ENCODE measurements around the gene SF3B3. TPM values are rescaled to one million over a fixed set of nuclear protein-coding genes. Genes with fewer than 3 reads are reported as not detected.
A peak's percentile ranks its signal among the peaks of the same experiment; 100 is the strongest.

Gene SF3B3
- 146 and 176 TPM in 2 replicates for total RNA-seq (2014; rRNA removed; shearing (Covaris generic))

DNA sequence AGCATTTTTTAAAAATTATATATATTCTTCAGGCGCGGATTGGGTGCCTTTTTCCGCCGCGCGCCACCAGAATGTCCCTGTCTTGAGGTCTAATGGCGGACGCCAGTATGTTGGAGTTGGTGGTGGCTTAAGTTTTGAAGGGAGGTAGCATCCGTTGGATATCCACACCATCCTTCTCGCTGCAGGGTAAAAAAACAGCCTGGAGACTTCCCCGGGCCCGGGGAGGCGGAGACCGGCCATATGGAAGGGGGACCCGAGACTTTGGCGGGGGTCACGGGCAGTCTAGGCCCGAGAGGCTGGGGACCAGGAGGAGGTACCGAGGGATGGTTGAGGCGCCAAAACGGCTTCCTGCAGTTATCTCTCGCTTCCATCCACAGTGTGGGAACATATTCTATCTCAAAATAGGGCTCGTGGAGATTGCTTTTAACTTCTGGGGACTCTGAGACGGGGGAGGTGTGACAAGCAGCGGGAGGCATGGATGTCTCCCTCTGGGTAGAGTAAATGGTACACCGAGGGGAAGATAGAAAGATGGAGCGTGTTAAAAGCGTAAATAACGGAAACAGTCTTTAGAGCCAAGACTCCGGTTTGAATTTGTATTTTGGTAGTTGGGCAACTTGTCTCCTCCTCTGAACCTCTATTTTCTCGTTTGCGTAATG lies at the start of gene SF3B3:
Gene SF3B3, plus strand, starts transcription at position 74 of the 656 bp plus-strand sequence. CDS start 2,841 bp downstream, outside the sequence.
- peak; percentile 71 for DNase-seq (ENCODE audit: low spot score)

DNA sequence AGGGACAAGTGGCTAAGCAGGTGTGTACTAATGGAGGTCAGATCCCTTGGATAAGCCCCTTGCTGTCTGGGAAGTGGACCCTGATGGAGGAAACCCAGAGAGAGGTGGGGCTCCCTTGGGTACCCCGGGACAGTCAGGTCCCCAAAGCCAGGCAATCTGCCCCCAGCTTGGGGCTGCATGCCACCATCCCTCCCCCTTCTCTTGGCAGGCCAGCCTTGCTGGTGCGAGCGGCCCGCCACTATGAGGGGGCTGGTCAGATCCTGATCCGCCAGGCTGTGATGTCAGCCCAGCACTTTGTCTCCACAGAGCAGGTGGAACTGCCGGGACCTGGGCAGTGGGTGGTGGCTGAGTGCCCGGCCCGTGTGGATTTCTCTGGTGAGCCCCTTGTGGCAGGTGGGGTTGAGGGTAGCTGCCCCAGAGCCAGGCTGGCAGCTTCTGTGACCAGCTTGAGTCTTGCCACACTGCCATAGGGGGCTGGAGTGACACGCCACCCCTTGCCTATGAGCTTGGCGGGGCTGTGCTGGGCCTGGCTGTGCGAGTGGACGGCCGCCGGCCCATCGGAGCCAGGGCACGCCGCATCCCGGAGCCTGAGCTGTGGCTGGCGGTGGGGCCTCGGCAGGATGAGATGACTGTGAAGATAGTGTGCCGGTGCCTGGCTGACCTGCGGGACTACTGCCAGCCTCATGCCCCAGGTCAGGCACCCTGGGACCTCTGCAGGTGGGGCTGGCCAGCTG lies 49.1 kb upstream of the SF3B3 start:
- DNase-seq (ENCODE audit: low spot score) = no peak

DNA sequence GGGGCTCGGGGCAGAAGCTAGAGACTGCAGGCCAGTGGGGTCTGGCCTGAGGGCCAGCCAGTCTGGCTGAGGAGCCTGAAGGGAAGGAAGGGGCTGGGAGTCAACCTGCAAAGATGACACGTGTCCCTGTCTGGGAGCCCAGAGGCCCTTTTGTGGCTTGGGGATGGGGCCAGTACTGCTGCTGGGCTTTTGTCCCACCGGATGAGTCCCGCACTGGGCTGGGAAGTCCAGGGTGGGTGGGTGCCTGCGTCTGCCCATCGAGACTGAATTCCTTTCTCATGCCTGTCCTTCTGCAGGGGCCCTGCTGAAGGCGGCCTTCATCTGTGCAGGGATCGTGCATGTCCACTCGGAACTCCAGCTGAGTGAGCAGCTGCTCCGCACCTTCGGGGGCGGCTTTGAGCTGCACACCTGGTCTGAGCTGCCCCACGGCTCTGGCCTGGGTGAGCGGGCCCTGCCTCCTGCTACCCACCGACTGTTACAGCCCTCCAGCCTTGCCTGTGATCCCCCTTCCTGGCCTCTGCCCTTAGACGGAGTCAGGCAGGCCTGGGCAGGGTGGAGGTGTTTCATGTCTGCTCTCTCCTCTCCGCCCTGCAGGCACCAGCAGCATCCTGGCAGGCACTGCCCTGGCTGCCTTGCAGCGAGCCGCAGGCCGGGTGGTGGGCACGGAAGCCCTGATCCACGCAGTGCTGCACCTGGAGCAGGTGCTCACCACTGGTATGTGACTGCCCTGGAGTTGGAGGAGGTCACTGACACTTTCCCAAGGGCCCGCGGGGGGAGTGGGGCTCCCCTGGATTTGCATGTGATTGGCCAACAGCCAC lies 48.4 kb upstream of the SF3B3 start:
- no peak for DNase-seq (ENCODE audit: low spot score)

DNA sequence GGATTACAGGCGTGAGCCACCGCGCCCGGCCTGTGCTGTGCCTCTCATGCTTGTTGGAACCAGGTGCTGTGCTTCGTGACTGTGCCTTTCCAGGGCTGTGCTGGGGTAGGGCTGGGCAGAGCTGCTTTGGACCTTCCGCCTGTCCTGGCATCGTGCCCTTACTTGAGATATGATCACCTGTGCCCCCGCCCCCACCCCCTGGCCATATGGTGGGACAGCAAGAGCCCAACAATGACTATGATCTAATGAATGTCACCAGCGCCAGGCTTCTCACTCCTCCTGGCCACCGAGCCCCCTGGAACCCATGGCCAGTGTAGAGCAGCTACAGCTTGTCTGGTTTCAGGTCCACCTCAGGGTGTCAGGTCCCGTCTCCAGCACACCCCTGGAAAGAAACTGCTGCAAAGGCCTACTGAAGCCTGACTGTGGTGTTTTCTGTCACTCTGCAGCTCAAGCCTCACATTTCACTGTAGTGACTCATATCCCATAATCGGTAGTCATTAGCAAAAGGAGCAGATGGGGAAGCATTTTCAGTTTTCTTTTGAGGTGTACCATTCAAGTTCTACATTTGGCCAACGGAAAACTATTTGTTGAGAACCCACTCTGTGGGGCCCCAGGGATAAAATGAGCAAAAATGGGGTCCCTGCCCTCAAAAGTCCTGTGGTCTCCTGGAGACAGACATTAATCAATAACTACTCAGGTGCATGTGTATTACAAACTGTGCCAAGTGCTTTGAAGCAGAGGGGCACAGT lies 47.2 kb upstream of the SF3B3 start:
- peak; percentile 86 for DNase-seq (ENCODE audit: low spot score)

DNA sequence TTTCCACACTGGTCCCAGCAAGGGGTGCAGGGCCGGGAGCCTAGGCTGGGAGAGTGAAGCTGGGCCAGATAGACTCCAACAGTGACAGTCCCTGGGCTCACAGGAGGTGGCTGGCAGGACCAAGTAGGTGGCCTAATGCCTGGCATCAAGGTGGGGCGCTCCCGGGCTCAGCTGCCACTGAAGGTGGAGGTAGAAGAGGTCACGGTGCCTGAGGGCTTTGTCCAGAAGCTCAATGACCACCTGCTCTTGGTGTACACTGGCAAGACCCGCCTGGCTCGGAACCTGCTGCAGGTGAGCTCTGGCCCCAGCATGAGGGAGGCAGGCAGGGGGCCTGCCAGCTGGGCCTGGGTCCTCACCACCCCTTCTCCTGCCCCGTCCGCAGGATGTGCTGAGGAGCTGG lies 45.4 kb upstream of the SF3B3 start:
- no peak for DNase-seq (ENCODE audit: low spot score)

DNA sequence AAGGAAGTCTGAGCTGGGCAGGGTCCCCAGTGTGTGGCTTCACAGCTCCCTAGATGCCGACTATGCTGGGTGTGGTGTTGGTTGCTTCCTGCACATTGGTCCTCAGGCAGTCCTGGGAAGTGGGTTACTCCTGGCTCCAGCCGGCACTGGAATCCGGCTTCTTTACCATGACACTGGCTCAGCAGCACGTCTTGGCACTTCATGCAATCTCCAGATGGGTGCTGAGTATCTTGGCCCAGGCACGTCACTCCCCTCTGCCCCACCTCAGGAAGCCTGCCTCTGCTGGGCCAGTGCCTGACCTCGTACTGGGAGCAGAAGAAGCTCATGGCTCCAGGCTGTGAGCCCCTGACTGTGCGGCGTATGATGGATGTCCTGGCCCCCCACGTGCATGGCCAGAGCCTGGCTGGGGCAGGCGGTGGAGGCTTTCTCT lies 44.7 kb upstream of the SF3B3 start:
- no peak for DNase-seq (ENCODE audit: low spot score)

DNA sequence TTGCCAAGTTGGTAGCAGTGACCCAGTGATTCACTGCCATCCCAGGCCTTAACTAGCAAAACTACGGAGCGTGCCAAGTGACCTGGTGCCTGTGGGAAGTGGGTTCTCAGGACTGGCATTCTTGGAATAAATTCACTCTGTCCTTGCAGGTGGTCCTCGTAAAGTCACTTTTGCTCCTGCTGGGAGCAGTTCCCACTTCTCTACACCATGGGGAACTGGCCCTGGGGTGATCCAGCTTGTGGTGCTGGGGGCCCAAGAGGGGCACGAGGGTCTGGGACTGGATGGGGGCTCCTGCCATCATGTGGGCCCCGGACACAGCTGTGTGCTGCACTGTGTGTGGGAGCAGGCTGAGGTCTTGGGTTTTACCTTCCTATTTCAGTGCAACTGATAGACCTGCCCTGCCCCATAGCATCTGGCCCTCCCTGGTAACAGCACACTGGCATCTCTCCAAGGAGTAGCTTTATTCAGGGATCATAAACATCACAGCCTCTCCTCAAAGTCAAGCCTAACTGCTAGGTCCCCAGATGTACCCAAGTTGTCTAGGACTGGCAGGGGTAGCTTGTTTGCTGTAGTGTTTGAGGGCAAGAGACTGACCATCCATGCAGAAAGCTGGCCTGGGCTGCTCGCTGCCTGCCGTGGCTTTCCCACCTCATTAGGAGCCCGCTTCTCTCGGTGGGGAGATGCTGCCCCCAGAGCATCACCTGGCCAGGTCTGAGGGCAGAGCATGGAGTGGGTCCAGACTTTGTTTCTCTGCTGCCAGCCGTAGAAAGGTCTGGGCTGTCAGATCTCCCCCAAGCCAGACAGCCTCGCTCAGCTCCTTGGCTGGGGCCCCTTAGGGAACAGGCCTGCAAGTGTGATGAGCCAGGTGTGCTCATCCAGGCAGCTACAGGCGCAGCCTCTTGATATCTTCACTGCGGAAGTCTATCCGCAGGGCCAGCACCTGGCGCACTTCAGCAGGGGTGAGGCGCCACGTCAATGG lies 43.2 kb upstream of the SF3B3 start:
- DNase-seq (ENCODE audit: low spot score) = peak; percentile 26

DNA sequence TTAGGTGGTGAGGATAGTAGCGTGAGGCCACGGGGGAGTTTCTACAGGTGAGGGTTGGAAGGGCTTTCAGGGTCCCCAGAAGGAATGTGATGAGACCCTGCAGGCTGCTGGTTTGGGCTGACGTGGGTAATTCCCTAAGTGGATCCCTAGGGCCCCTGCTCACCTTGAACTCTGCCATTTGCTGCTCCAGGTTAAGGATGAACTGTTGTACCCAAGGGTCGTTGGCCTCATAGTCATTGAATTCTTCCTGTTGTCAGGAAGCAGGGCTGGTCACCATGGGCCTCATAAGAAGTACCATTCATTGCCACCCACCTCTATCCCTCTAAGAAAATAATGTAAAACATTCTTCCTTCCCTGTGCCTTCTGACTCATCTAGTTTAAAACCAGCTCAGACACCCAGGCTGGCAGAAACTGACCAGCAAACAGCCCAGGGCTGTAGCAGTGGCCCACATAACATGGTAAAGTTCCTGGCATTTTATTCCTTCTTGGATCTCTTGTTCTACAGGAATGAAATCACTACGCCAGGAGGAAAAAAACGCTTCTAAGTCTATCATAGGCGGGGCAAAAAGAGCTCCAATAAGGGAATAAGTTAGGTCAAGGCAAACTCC lies 41.6 kb upstream of the SF3B3 start:
- DNase-seq (ENCODE audit: low spot score) = peak; percentile 40

DNA sequence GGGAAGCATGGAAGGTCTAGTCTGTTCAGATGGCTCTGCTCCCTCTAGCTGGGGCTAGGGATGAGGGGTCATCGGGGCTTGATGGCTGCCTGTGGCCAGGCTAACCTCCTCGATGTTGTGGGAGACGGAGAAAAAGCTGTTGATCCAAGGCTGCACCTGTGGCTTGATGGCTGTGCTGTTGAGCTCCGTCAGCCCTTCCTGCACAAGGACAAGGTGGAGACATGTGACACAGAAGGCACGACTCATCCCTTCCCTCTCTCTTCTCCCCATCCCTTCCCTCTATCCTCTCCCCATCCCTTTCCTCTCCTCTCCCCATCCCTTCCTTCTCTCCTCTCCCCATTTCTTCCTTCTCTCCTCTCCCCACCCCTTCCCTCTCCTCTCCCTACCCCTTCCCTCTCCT lies 41.0 kb upstream of the SF3B3 start:
- peak; percentile 57 for DNase-seq (ENCODE audit: low spot score)

DNA sequence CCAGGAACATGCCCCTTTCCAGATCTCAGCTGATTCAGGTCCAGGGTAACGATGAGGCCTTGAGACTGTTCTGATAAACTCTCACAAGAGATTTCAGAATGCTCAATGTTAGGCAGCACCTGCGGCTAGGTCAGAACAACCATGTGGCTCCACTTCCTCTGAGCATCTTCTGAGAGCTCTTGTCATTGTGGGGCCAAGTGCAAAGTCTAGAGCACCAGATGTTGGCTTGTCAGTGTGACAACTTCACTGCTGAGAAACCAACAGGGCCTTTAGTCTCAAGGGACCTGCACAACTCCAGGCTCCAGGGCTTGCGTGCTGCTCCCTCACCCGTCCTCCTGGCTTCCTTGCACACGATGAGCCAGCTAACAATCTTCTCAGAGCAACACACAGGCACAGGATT lies 40.2 kb upstream of the SF3B3 start:
- no peak for DNase-seq (ENCODE audit: low spot score)

DNA sequence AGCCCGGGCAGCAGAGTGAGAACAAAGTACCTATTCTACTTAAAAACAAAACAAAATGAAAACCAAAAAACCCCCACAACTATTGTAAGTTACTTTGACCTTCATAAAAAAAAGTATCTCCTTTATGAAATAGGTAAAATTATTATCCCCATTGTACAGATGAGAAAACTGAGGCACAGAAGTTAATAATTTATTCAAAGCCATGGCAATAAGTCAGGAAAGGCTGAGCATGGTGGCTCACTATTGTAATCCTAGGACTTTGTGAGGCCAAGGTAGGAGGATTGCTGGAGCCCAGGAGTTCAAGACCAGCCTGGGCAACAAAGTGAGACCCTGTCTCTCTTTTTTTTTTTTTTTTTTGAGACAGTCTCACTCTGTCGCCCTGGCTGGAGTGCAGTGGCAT lies 38.7 kb upstream of the SF3B3 start:
- no peak for DNase-seq (ENCODE audit: low spot score)

DNA sequence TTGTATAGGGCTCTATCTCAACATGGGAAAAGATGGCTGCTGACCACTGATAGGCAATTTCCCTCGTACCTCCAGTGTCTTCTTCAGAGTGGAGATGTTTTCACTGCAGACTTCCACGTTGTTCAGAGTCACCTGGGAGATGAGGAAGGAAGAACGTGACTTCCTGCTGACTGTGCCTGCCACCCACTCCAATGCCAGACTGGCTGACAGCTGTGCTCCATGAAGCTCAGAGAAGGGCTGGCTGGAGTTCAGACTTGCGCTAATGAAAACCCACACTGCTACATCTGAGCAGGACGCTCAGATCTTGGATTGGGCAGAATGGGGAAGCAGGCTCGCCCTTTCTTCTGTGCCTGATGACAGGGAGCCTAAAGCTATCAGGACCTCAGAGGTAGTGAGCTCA lies 33.4 kb upstream of the SF3B3 start:
- DNase-seq (ENCODE audit: low spot score) = no peak

DNA sequence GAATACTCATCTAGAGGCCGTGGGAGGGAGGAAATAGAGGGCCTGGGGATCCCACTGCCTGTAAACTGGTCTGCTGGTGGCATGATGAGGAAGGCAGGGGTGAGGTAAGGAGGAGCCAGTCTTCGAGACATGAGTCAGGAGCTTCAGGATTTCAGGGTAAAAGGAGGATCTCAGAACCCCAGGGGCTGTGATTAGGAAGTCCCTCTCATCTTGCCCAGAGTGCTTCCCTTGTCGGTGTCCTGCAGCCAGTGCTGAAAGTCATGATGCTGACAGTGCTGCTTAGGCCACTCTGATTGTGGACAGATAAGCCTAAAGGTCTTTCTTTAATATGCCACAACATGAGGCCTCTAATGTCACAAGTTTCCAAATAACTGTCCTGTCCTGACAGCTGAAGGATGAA lies 29.8 kb upstream of the SF3B3 start:
- DNase-seq (ENCODE audit: low spot score) = no peak

DNA sequence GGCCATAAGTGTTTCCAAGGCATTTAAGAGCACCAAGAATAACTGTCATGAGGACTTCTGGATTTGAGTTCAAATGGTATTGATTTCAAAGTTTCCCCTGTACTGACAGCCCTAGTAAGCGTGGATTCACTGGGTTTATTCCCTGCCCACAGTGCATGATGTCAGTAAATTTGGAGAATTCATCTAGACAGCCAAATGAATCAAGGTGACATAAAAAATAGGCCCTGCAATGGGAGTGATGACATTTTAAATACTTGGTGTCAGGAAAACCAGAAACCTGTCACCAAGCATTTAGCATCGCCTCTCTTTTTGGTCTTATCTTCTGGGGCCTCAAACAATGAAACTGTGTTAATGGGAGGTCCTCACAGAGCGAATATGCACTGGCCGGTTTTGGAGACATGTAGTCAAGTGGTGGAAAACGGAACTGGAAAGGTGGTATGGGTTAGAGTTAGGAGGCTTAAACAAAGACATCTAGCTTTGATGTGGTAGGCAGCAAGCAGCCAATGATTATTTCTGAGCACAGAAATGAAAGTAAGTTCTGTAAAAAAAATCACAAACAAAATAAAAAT lies 29.3 kb upstream of the SF3B3 start:
- no peak for DNase-seq (ENCODE audit: low spot score)

DNA sequence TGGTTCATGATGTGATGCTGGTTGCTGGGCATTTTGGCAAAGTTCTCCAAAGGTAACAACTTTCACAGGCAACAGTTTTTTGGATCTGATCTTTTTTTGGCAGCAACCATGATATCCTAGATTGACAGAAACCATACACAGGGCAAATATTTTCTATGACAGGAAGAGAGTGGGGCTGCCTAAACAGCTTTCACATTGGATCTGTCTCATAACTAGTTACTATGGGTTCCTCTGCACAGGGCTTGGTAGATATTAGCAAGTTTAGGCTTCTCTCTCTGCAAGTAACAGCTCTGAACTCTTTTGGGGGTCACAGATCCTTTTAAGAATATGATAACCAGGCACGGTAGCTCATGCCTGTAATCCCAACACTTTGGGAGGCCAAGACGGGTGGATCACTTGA lies 28.8 kb upstream of the SF3B3 start:
- DNase-seq (ENCODE audit: low spot score) = no peak

DNA sequence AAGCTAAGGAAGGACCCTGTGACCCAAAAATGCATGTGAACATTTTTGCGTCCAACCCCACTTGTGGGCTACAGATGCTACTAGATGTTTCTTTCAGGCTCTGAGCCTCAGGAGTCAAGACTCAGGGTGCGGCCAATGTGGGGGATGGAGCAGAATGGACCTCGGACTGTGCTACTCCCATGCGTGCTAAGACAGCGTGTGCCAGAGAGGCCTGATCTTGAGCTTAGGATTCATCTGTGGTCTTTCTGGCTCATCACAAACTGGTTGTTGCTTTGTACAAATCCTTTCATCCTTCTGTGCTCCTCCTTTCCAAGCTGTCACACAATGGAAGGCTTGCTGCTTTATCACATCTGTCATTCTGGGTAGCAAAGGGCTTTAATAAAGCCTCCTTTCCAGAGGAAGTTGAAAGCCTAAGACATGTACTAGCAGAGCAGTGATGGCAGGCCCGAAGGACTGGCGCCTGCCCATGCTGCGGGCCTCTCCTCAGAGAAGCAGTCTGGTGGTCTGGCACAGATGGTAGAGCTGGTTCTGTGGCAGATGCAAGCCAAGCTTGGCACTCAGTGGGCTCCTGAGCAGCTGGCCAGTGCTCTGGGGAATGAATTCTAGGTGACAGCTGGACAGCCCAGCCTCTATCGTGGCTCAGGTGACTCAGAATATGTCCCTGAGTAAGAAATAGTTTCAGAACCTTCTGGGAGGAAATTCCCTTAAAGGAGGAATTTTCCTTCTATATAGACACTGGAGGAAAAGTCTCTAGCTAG lies 28.0 kb upstream of the SF3B3 start:
- DNase-seq (ENCODE audit: low spot score) = no peak

DNA sequence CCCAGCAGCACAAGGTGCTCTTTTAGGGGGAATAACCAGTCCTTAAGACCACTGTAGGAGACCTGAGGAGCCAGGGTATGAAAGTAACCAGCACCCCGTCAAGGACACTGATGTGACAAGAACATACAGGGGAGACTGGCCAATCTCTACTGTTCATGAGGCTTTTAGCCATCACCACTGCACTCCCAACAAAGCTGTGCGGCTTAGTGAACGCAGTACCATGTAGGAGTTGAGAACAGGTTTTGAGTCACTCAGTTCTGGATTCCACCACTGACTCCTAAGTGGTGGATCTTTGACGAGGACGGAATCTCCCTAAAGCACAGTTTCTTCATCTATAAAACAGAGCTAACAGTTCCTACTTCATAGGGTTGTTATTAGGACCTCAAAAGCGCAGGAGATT lies 27.1 kb upstream of the SF3B3 start:
- DNase-seq (ENCODE audit: low spot score) = no peak

DNA sequence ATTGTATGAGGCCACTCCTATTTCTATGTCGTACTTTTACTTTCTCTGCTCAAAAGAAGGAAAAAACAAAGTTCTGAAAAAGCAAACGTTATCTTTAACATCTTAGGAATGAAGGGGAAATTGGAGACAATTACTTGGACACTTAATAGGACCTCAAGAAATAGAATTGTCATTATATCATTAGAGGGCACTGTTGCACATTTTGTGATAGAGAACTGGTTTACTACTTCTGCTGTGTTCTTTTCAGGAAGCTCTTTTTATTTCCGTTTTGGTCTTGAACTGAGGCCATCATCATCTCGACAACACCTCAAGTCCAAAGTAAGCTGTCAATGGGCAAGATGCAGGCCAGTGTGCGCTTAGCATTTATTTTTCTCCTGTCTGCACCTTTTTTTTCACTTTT lies 14.9 kb upstream of the SF3B3 start:
- no peak for DNase-seq (ENCODE audit: low spot score)

DNA sequence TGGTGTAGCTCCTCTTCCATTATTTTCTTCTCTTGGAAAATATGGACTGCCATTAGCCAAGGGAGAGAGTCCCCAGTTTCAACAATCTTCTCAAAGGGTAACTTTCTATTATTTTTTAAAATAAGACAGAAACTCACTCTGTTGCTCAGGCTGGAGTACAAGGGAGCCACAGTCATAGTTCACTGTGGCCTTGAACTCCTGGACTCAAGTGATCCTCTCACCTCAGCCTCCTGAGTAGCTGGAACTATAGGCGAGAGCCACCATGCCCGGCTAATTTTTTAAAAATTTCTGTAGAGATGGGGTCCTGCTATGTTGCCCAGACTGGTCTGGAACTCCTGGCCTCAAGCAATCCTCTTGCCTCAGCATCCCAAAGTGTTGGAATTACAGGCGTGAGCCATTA lies 13.4 kb upstream of the SF3B3 start:
- no peak for DNase-seq (ENCODE audit: low spot score)

Measured in A172 (cell line).